Activated CD4-positive, alpha-beta T cell treated with anti-CD3 and anti-CD28 coated beads, Interleukin-2, amount 10 ng/mL, durations not matched to agents 7 days and 5 days (primary cell): ENCODE data around the gene DDIT3. TPM values are rescaled to one million over a fixed set of nuclear protein-coding genes. Genes with fewer than 3 reads are reported as not detected.
"Not testable (repeated sequence)": the region's sequence is repeated elsewhere in the genome, so short reads cannot be mapped to it uniquely, and the experiment has no call there.

Experiments
- CTCF ChIA-PET: fragments of 350-600 bp; sonication (Branson Sonifier 250); formaldehyde crosslinking; loops from one replicate; lab custom pipeline; 2021; ENCODE audit warnings: antibody characterized with exemption; lab: Charles Lee
- POLR2A ChIA-PET: fragments of 350-600 bp; sonication (Branson Sonifier 250); formaldehyde crosslinking; loops from one replicate; lab custom pipeline; 2021; ENCODE audit warnings: antibody characterized with exemption; lab: Charles Lee
- DNase-seq: peaks from one replicate; pipeline ENCODE4 v3.0.0-alpha.2; 2020
- H3K27ac Mint-ChIP-seq: one replicate; pipeline ENCODE4 v1.8.0; 2021; ENCODE audit warnings: mild to moderate bottlenecking, moderate library complexity, mixed read lengths
- H3K27me3 Mint-ChIP-seq: one replicate; pipeline ENCODE4 v1.8.0; 2021; ENCODE audit warnings: mixed read lengths
- H3K36me3 Mint-ChIP-seq: one replicate; pipeline ENCODE4 v1.8.0; 2021; ENCODE audit warnings: low read depth, mixed read lengths
- H3K4me1 Mint-ChIP-seq: one replicate; pipeline ENCODE4 v1.8.0; 2021; ENCODE audit warnings: mixed read lengths
- H3K4me3 Mint-ChIP-seq: one replicate; pipeline ENCODE4 v1.8.0; 2021; ENCODE audit warnings: mild to moderate bottlenecking, moderate library complexity, mixed read lengths
- H3K9me3 Mint-ChIP-seq: one replicate; pipeline ENCODE4 v1.8.0; 2021; ENCODE audit warnings: mixed read lengths
- total RNA-seq, 2 experiments: library from RNA; stranded (reverse); gene quantifications; one replicate each; pipeline ENCODE4 v1.2.3, GENCODE V29; 2021

DDIT3 gene
- total RNA-seq, 2 experiments from 2014 or later, result 10.5 to 11.4 TPM

GRCh38 chr12:57513677-57514076 is 6.6 kb downstream of the DDIT3 start:
- H3K9me3 Mint-ChIP-seq, POLR2A ChIA-PET, H3K27ac Mint-ChIP-seq, H3K4me3 Mint-ChIP-seq, CTCF ChIA-PET, DNase-seq, H3K27me3 Mint-ChIP-seq: not testable (repeated sequence)
- Mint-ChIP-seq H3K36me3 (peaks cover 71% of the 10 kb centered on the region), H3K4me1 (peaks cover 18% of the 10 kb centered on the region)

DNA sequence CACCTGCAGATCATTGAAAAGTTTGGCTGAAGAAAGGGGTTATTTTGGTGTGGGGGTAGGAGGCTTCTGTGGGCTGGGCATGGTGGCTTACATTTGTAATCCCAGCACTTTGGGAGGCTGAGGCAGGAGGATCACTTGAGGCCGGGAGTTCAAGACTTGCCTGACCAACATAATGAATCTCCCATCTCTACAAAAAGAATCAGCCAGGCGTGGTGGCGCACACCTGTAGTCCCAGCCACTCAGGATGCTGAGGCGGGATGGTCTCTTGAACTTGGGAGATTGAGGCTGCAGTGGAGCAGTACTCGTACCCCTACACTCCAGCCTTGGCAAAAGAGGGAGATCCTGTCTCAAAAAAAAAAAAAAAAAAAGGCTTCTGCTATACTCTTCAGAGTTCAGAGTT is 7.0 kb downstream of the DDIT3 start:
- ChIA-PET POLR2A (no interaction called here), CTCF (interaction anchor here (1.6 kb wide), 1 partner anchor 16 kb away, joined by 3 read pairs; no protein-coding TSS in a partner anchor)
- H3K27ac Mint-ChIP-seq, result no peak overlapping the region
- no peak overlapping the region for H3K4me3 Mint-ChIP-seq
- peaks cover 15% of the 10 kb centered on the region for H3K4me1 Mint-ChIP-seq
- no peaks in the 10 kb centered on the region for H3K9me3 Mint-ChIP-seq
- no peak for DNase-seq
- no peaks in the 10 kb centered on the region for H3K27me3 Mint-ChIP-seq
- peaks cover 71% of the 10 kb centered on the region for H3K36me3 Mint-ChIP-seq

- ChIA-PET POLR2A (no interaction called here), CTCF (interaction anchor here (0.6 to 1.6 kb wide), 5 partner anchors 9 to 45 kb away, joined by 3 to 6 read pairs (median 3); no protein-coding TSS in a partner anchor)
- Mint-ChIP-seq H3K4me1 (peaks cover 11% of the 10 kb centered on the region), H3K36me3 (peaks cover 70% of the 10 kb centered on the region), H3K27me3 (no peaks in the 10 kb centered on the region), H3K4me3 (no peak overlapping the region), H3K9me3 (no peaks in the 10 kb centered on the region), H3K27ac (peak overlapping the region; percentile 15)
- DNase-seq, result no peak
Measured at GRCh38 chr12:57512665-57513064, 7.6 kb downstream of the DDIT3 start.

GRCh38 chr12:57511588-57512325 is 8.6 kb downstream of the DDIT3 start:
- H3K4me1 Mint-ChIP-seq, result peaks cover 3% of the 10 kb centered on the region
- H3K9me3 Mint-ChIP-seq, result no peaks in the 10 kb centered on the region
- ChIA-PET CTCF (interaction anchor here (0.7 to 1.6 kb wide), 5 partner anchors 8 to 32 kb away, joined by 3 to 6 read pairs (median 3); no protein-coding TSS in a partner anchor), POLR2A (no interaction called here)
- H3K27me3 Mint-ChIP-seq, result no peaks in the 10 kb centered on the region
- H3K4me3 Mint-ChIP-seq, result no peak overlapping the region
- no peak for DNase-seq
- no peak overlapping the region for H3K27ac Mint-ChIP-seq
- peaks cover 61% of the 10 kb centered on the region for H3K36me3 Mint-ChIP-seq

DNA sequence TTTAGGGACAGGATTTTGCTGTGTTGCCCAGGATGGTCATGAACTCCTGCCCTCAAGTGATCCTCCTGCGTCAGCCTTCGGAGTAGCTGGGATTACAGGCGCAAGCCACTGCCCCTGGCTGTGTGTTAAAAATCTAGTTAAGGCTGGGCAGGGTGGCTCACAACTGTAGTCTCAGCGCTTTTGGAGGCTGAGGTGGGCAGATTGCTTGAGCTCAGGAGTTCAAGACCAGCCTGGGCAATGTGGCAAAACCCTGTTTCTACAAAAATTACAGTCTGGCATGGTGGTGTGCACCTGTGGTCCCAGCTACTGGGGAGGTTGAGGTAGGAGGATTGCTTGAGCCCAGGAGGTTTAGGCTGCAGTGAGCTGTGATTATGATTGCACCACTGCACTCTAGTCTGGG is 9.2 kb downstream of the DDIT3 start:
- Mint-ChIP-seq H3K36me3 (peaks cover 56% of the 10 kb centered on the region), H3K4me1 (peaks cover 2% of the 10 kb centered on the region), H3K27ac (no peak overlapping the region), H3K9me3 (no peaks in the 10 kb centered on the region), H3K4me3 (no peak overlapping the region), H3K27me3 (no peaks in the 10 kb centered on the region)
- POLR2A ChIA-PET, result no interaction called here
- no peak for DNase-seq
- CTCF ChIA-PET, result interaction anchor here (1.6 kb wide), 1 partner anchor 32 kb away, joined by 6 read pairs; no protein-coding TSS in a partner anchor

GRCh38 chr12:57507796-57508195 is 12.5 kb downstream of the DDIT3 start:
- H3K9me3 Mint-ChIP-seq, H3K27me3 Mint-ChIP-seq, H3K4me1 Mint-ChIP-seq, DNase-seq, POLR2A ChIA-PET, H3K27ac Mint-ChIP-seq, H3K4me3 Mint-ChIP-seq, CTCF ChIA-PET: not testable (repeated sequence)
- H3K36me3 Mint-ChIP-seq, result peaks cover 56% of the 10 kb centered on the region

DNA sequence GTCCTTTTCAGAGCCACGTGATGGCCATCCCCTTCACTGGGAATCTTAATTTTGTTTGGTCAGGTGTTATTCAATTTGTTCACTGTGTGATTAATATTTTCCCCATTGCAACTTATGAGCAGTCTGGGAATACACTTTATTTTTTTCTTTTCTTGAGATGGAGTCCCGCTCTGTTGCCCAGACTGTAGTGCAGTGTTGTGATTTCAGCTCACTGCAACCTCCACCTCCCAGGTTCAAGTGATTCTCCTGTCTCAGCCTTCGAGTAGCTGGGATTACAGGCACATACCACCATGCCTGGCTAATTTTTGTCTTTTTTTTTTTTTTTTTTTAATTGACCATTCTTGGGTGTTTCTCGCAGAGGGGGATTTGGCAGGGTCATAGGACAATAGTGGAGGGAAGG is 13.8 kb downstream of the DDIT3 start:
- CTCF ChIA-PET, H3K27me3 Mint-ChIP-seq, H3K4me3 Mint-ChIP-seq, DNase-seq, POLR2A ChIA-PET, H3K27ac Mint-ChIP-seq, H3K9me3 Mint-ChIP-seq, H3K4me1 Mint-ChIP-seq: not testable (repeated sequence)
- peaks cover 52% of the 10 kb centered on the region for H3K36me3 Mint-ChIP-seq

GRCh38 chr12:57502311-57502969 is 17.9 kb downstream of the DDIT3 start:
- H3K27ac Mint-ChIP-seq, POLR2A ChIA-PET, H3K4me3 Mint-ChIP-seq, H3K27me3 Mint-ChIP-seq, H3K4me1 Mint-ChIP-seq, DNase-seq, H3K9me3 Mint-ChIP-seq: not testable (repeated sequence)
- CTCF ChIA-PET, result interaction anchor here (1.2 to 3.6 kb wide), 4 partner anchors 12 to 18 kb away, joined by 4 to 16 read pairs (median 7); partner anchors contain the start of gene DDIT3
- peaks cover 69% of the 10 kb centered on the region for H3K36me3 Mint-ChIP-seq

- Mint-ChIP-seq H3K4me3 (no peak overlapping the region), H3K27ac (no peak overlapping the region), H3K36me3 (peaks cover 74% of the 10 kb centered on the region), H3K27me3 (no peaks in the 10 kb centered on the region), H3K9me3 (no peaks in the 10 kb centered on the region), H3K4me1 (no peaks in the 10 kb centered on the region)
- POLR2A ChIA-PET, result no interaction called here
- CTCF ChIA-PET, result interaction anchor here (1.3 to 2.7 kb wide), 2 partner anchors 12 to 17 kb away, joined by 3 to 7 read pairs; no protein-coding TSS in a partner anchor
- DNase-seq, result no peak
Measured at GRCh38 chr12:57500213-57500612, 20.1 kb downstream of the DDIT3 start.

GRCh38 chr12:57498571-57498970 is 21.7 kb downstream of the DDIT3 start:
- ChIA-PET CTCF (no interaction called here), POLR2A (no interaction called here)
- Mint-ChIP-seq H3K9me3 (no peaks in the 10 kb centered on the region), H3K36me3 (peaks cover 65% of the 10 kb centered on the region), H3K27me3 (no peaks in the 10 kb centered on the region), H3K4me1 (no peaks in the 10 kb centered on the region), H3K4me3 (no peak overlapping the region), H3K27ac (no peak overlapping the region)
- DNase-seq, result no peak

- Mint-ChIP-seq H3K27ac (no peak overlapping the region), H3K4me3 (no peak overlapping the region), H3K36me3 (peaks cover 62% of the 10 kb centered on the region), H3K4me1 (no peaks in the 10 kb centered on the region), H3K9me3 (no peaks in the 10 kb centered on the region), H3K27me3 (no peaks in the 10 kb centered on the region)
- DNase-seq, result no peak
- POLR2A ChIA-PET, result no interaction called here
- CTCF ChIA-PET, result interaction anchor here (1.0 to 1.7 kb wide), 3 partner anchors 19 to 40 kb away, joined by 3 to 6 read pairs (median 3); no protein-coding TSS in a partner anchor
Measured at GRCh38 chr12:57498132-57498502, 22.2 kb downstream of the DDIT3 start.

GRCh38 chr12:57497223-57498131 is 22.8 kb downstream of the DDIT3 start:
- no peaks in the 10 kb centered on the region for H3K9me3 Mint-ChIP-seq
- no peak overlapping the region for H3K4me3 Mint-ChIP-seq
- H3K27ac Mint-ChIP-seq, result no peak overlapping the region
- peaks cover 3% of the 10 kb centered on the region for H3K4me1 Mint-ChIP-seq
- DNase-seq, result no peak
- ChIA-PET POLR2A (no interaction called here), CTCF (interaction anchor here (1.0 to 1.7 kb wide), 4 partner anchors 15 to 39 kb away, joined by 3 to 6 read pairs (median 3); no protein-coding TSS in a partner anchor)
- peaks cover 63% of the 10 kb centered on the region for H3K36me3 Mint-ChIP-seq
- H3K27me3 Mint-ChIP-seq, result no peaks in the 10 kb centered on the region
